ENCODE results near the gene TMEM165.

DNA sequence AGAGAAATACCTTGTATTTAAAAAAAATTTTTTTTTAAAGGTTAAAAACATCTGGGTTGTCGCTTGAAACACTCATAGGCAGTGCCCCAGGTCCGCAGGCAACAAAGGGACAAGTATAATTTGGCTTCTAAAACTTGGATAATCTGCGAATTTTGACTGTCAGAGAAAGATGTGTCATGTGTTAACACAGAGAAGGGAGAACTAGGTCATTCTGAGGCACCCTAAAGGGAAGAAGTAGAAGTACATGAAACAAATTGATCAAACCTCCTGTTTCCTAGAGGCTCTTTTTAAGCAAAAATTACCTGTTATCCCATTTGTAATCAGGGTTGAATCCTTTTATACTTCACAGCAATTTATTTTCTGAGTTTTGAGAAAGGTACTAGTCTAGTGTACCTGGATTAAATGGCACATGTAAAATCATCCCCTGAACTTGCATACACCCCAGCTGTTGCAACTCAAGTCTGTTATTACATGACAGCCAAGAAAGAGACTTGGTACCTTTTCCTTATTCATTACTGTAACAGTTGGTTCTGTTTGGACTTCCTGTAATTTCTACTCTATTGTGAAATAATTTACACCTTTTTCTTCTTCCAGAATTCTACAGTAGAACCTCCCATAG is 48.0 kb upstream of the TMEM165 start:
- TF ChIP-seq CREB1 (IDR thresholded peaks at IDR 0.05) (no peak), CREB1 (CRISPR knock-in tag; IDR thresholded peaks at IDR 0.05) (no peak), POLR2AphosphoS5 (IDR thresholded peaks at IDR 0.05; ENCODE audit: control insufficient read depth, insufficient read depth, low read depth, low read length) (no peak), TAF7 (tag; IDR thresholded peaks at IDR 0.05) (no peak), BMI1 (IDR thresholded peaks at IDR 0.05; ENCODE audit: low read length) (no peak), YY1 (IDR thresholded peaks at IDR 0.05; ENCODE audit: borderline replicate concordance in 1 of 3, control insufficient read depth in 1 of 3, extremely low read depth in 1 of 3, insufficient read depth in 3 of 3, insufficient read length in 1 of 3, insufficient replicate concordance in 2 of 3, low read depth in 1 of 3, low read length in 2 of 3) (no peak), TCF7 (IDR thresholded peaks at IDR 0.05; ENCODE audit: borderline replicate concordance) (no peak), HDAC6 (IDR thresholded peaks at IDR 0.05; ENCODE audit: low read depth, low read length) (no peak)
- TF ChIP-seq, protein P1, sequence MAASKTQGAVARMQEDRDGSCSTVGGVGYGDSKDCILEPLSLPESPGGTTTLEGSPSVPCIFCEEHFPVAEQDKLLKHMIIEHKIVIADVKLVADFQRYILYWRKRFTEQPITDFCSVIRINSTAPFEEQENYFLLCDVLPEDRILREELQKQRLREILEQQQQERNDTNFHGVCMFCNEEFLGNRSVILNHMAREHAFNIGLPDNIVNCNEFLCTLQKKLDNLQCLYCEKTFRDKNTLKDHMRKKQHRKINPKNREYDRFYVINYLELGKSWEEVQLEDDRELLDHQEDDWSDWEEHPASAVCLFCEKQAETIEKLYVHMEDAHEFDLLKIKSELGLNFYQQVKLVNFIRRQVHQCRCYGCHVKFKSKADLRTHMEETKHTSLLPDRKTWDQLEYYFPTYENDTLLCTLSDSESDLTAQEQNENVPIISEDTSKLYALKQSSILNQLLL (CRISPR knock-in tag; IDR thresholded peaks at IDR 0.05; ENCODE audit: borderline replicate concordance): no peak
- TF ChIP-seq, protein P2, sequence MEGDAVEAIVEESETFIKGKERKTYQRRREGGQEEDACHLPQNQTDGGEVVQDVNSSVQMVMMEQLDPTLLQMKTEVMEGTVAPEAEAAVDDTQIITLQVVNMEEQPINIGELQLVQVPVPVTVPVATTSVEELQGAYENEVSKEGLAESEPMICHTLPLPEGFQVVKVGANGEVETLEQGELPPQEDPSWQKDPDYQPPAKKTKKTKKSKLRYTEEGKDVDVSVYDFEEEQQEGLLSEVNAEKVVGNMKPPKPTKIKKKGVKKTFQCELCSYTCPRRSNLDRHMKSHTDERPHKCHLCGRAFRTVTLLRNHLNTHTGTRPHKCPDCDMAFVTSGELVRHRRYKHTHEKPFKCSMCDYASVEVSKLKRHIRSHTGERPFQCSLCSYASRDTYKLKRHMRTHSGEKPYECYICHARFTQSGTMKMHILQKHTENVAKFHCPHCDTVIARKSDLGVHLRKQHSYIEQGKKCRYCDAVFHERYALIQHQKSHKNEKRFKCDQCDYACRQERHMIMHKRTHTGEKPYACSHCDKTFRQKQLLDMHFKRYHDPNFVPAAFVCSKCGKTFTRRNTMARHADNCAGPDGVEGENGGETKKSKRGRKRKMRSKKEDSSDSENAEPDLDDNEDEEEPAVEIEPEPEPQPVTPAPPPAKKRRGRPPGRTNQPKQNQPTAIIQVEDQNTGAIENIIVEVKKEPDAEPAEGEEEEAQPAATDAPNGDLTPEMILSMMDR (IDR thresholded peaks at IDR 0.05 in 2 of 3, conservative IDR thresholded peaks at IDR 0.05 in 1 of 3; ENCODE audit: insufficient read depth in 2 of 3, low read depth in 1 of 3, low read length in 3 of 3): peak in 1 of 3 experiments; percentile 17; a peak in 1 of 6 replicates
- TF ChIP-seq, protein P3, sequence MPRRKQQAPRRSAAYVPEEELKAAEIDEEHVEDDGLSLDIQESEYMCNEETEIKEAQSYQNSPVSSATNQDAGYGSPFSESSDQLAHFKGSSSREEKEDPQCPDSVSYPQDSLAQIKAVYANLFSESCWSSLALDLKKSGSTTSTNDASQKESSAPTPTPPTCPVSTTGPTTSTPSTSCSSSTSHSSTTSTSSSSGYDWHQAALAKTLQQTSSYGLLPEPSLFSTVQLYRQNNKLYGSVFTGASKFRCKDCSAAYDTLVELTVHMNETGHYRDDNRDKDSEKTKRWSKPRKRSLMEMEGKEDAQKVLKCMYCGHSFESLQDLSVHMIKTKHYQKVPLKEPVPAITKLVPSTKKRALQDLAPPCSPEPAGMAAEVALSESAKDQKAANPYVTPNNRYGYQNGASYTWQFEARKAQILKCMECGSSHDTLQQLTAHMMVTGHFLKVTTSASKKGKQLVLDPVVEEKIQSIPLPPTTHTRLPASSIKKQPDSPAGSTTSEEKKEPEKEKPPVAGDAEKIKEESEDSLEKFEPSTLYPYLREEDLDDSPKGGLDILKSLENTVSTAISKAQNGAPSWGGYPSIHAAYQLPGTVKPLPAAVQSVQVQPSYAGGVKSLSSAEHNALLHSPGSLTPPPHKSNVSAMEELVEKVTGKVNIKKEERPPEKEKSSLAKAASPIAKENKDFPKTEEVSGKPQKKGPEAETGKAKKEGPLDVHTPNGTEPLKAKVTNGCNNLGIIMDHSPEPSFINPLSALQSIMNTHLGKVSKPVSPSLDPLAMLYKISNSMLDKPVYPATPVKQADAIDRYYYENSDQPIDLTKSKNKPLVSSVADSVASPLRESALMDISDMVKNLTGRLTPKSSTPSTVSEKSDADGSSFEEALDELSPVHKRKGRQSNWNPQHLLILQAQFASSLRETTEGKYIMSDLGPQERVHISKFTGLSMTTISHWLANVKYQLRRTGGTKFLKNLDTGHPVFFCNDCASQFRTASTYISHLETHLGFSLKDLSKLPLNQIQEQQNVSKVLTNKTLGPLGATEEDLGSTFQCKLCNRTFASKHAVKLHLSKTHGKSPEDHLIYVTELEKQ (CRISPR knock-in tag; IDR thresholded peaks at IDR 0.05): no peak
- TF ChIP-seq, protein P4, sequence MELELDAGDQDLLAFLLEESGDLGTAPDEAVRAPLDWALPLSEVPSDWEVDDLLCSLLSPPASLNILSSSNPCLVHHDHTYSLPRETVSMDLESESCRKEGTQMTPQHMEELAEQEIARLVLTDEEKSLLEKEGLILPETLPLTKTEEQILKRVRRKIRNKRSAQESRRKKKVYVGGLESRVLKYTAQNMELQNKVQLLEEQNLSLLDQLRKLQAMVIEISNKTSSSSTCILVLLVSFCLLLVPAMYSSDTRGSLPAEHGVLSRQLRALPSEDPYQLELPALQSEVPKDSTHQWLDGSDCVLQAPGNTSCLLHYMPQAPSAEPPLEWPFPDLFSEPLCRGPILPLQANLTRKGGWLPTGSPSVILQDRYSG (tag; conservative IDR thresholded peaks at IDR 0.05; ENCODE audit: low read depth): no peak
